ENCODE data around the gene ANKRD35.

ANKRD35 gene

DNA sequence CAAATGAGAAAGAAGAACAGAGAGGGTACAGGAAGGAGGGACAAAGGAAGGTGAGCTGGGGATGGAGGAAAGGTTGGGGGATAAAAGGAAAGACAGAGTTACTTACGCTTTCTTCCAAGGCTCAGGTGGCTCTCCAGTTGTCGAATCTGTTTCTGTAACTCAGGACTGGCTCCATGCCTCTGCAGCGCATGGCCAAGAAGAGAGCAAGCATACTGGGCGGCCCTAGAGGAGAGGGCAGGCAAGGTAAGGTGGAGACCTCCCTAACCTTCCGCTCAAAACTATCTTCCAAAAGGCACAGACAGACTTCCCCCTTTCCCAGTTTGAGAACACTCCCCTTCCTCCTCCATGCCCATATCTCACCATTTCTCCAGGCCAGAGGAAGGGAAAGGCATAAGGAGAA lies 31.9 kb upstream of the ANKRD35 start:
- peaks cover 10% of the 10 kb centered on the region for H3K36me3 ChIP-seq (ENCODE audit: control insufficient read depth, insufficient read depth, low read length)
- no peak overlapping the region for H3K27ac ChIP-seq (ENCODE audit: low read depth, low read length)
- H3K4me3 ChIP-seq (ENCODE audit: low read depth, low read length), result peak overlapping the region; percentile 98
- no peak overlapping the region for H3K9ac ChIP-seq (ENCODE audit: low read depth, low read length)
- peaks cover 14% of the 10 kb centered on the region for H3K4me1 ChIP-seq (ENCODE audit: control insufficient read depth, insufficient read depth, low read length)
- H3K9me3 ChIP-seq (ENCODE audit: control insufficient read depth, insufficient read depth, low read length), result no peaks in the 10 kb centered on the region
- no peaks in the 10 kb centered on the region; the same call in 1 of the 2 replicates for H3K27me3 ChIP-seq (ENCODE audit: control insufficient read depth, insufficient read depth, low read length)

DNA sequence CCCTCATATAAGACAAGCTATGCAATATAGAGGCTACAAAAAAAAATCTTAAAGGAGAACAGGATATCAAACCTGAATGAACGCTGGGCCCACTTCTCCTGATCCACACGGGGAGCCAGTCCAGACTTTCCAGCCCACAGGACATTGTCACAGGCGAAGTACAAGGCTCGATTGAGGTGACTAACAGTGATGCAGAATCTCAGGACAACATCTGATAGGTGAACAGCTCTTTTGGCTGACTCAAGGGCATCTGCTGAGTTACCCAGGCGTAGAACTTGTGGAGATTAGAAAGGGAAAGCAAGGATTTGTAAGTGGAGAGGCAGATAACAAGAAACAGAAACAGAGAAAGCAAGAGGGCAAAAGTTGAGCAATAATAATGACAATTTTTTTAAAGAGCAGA lies 31.1 kb upstream of the ANKRD35 start:
- Histone ChIP-seq H3K4me1 (ENCODE audit: control insufficient read depth, insufficient read depth, low read length) (peaks cover 14% of the 10 kb centered on the region), H3K4me3 (ENCODE audit: low read depth, low read length) (no peak overlapping the region), H3K27ac (ENCODE audit: low read depth, low read length) (no peak overlapping the region), H3K36me3 (ENCODE audit: control insufficient read depth, insufficient read depth, low read length) (peaks cover 6% of the 10 kb centered on the region; the same call in 1 of the 2 replicates), H3K27me3 (ENCODE audit: control insufficient read depth, insufficient read depth, low read length) (no peaks in the 10 kb centered on the region; the same call in 1 of the 2 replicates), H3K9me3 (ENCODE audit: control insufficient read depth, insufficient read depth, low read length) (no peaks in the 10 kb centered on the region), H3K9ac (ENCODE audit: low read depth, low read length) (no peak overlapping the region)

DNA sequence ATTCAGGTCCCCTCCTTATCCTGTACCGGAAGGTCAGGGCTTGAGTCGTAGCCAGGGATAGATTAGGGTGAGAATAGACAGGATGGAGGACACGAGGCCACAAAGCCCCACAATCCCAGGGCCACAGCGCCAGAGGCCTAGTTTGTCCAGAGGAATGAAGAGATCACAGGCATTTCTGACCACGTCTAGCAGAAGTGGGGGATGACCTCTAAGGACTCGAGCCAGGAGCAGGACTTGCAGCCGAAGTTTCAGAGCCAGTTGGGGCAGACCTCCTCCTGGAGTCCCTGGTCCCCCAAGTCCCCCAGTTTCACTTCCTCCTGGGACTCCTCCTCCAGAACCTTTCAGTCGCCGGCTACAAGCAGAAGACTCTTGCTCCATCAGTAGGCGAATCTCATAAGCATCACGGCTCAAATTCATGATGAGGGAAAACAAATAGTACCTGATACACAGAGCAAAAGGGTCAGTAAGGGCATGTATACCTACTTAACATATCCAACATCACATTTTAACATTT lies 26.5 kb upstream of the ANKRD35 start:
- H3K4me3 ChIP-seq (ENCODE audit: low read depth, low read length), result no peak overlapping the region
- no peaks in the 10 kb centered on the region for H3K27me3 ChIP-seq (ENCODE audit: control insufficient read depth, insufficient read depth, low read length)
- peaks cover 10% of the 10 kb centered on the region for H3K36me3 ChIP-seq (ENCODE audit: control insufficient read depth, insufficient read depth, low read length)
- H3K27ac ChIP-seq (ENCODE audit: low read depth, low read length), result no peak overlapping the region
- H3K4me1 ChIP-seq (ENCODE audit: control insufficient read depth, insufficient read depth, low read length), result 0 out of 2 replicates have a peak, but pooled peaks cover 4% of the 10 kb centered on the region
- no peaks in the 10 kb centered on the region for H3K9me3 ChIP-seq (ENCODE audit: control insufficient read depth, insufficient read depth, low read length)
- H3K9ac ChIP-seq (ENCODE audit: low read depth, low read length), result no peak overlapping the region

DNA sequence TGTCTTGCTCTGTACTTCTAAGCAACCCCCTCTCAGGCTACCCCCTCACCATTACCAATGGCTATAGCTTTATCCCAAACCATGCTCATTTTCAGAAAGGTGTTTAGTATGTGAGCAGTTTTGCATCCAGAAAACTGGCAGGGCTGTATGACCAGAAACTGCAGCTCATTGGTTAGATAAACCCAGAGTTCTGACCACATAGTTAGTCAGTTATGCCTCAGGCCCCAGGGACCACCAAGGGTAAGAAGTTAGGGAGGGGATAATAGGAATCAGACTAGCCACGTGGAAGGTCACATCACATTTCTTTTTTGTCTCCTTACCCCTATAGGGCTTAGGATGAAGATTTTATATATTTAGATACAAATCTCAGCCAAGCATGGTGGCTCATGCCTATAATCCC lies 23.0 kb upstream of the ANKRD35 start:
- Histone ChIP-seq H3K9me3 (ENCODE audit: control insufficient read depth, insufficient read depth, low read length) (no peaks in the 10 kb centered on the region), H3K36me3 (ENCODE audit: control insufficient read depth, insufficient read depth, low read length) (peaks cover 4% of the 10 kb centered on the region; the same call in 1 of the 2 replicates), H3K4me3 (ENCODE audit: low read depth, low read length) (no peak overlapping the region), H3K27me3 (ENCODE audit: control insufficient read depth, insufficient read depth, low read length) (no peaks in the 10 kb centered on the region), H3K9ac (ENCODE audit: low read depth, low read length) (no peak overlapping the region), H3K27ac (ENCODE audit: low read depth, low read length) (no peak overlapping the region), H3K4me1 (ENCODE audit: control insufficient read depth, insufficient read depth, low read length) (0 out of 2 replicates have a peak, but pooled peaks cover 4% of the 10 kb centered on the region)

DNA sequence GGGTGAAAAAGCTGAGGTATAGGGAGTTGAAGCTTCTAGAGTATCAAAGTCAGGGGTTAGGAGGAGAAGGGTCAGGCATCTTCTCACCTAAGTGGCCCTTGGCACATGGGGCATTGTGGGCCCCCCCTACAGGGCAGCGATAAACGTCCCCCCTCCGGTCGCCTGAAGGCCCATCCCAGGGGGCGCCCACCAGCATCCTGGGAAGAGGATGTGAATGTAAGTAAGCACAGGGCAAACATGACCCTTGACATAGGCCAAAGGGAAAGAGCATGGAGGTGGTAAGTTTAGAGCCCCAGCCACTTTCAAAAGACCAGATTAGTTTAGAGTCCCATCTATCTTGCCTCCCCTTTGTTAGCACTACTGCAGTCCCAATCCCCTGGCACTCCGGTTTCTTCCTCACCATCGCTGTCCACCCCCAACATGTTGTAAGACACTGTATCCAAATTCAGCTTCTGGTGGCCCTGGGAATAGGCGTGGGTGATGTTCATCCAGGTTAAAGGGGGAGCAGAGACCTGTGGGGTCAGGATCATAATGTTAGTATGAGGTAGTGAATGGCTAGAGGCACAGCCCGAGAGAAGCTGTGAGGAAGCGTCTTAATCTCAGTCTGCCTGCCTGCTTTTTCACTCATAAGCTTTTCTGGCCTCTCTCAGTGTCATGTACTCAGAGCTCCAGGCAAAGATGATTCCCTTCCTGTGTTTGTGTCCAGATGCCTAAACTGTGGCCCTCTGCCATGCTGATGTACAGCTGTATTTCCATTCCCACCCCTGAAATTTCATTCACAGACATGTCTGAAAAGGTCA lies 21.5 kb upstream of the ANKRD35 start:
- H3K9ac ChIP-seq (ENCODE audit: low read depth, low read length), result no peak overlapping the region
- H3K4me3 ChIP-seq (ENCODE audit: low read depth, low read length), result no peak overlapping the region
- no peaks in the 10 kb centered on the region for H3K9me3 ChIP-seq (ENCODE audit: control insufficient read depth, insufficient read depth, low read length)
- H3K36me3 ChIP-seq (ENCODE audit: control insufficient read depth, insufficient read depth, low read length), result peaks cover 4% of the 10 kb centered on the region; the same call in 1 of the 2 replicates
- no peaks in the 10 kb centered on the region for H3K27me3 ChIP-seq (ENCODE audit: control insufficient read depth, insufficient read depth, low read length)
- H3K27ac ChIP-seq (ENCODE audit: low read depth, low read length), result no peak overlapping the region
- H3K4me1 ChIP-seq (ENCODE audit: control insufficient read depth, insufficient read depth, low read length), result 0 out of 2 replicates have a peak, but pooled peaks cover 4% of the 10 kb centered on the region

DNA sequence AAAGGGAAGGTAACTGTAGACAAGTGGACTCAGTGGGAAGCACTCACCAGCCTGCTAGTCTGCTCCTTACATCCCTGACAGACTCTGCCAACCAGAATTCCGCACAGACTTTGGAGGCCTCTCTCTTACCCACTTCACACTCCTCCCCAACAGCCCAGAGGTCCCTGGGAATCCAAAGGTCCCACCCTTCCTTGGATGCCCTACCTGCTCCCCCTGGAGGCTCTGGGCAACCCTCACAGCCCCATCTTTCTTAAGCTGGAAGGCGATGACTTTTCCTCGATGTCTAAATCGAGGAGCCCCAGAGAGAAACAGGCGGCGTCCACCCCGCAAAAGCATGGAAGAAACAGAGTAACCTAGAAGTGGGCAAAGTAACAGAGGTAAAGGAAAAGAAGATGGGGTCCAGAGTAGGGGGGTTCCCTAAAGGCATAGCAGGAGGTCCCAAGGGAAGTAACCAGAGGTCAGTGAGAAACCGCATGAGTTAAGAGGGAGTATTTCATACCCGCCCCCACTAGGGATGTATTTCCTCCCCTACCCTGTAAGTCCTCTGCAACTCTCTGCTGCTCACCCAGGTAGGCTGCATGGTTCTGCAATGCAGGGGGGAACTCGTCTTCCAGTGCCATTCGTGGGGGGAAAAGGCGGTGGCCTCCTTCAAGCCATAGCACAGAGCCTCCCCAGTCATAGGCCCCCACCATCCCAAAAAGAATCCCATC lies 15.8 kb upstream of the ANKRD35 start:
- no peaks in the 10 kb centered on the region for H3K9me3 ChIP-seq (ENCODE audit: control insufficient read depth, insufficient read depth, low read length)
- H3K4me3 ChIP-seq (ENCODE audit: low read depth, low read length), result no peak overlapping the region
- no peak overlapping the region for H3K27ac ChIP-seq (ENCODE audit: low read depth, low read length)
- H3K9ac ChIP-seq (ENCODE audit: low read depth, low read length), result no peak overlapping the region
- no peaks in the 10 kb centered on the region for H3K27me3 ChIP-seq (ENCODE audit: control insufficient read depth, insufficient read depth, low read length)
- no peaks in the 10 kb centered on the region for H3K36me3 ChIP-seq (ENCODE audit: control insufficient read depth, insufficient read depth, low read length)
- no peaks in the 10 kb centered on the region for H3K4me1 ChIP-seq (ENCODE audit: control insufficient read depth, insufficient read depth, low read length)

DNA sequence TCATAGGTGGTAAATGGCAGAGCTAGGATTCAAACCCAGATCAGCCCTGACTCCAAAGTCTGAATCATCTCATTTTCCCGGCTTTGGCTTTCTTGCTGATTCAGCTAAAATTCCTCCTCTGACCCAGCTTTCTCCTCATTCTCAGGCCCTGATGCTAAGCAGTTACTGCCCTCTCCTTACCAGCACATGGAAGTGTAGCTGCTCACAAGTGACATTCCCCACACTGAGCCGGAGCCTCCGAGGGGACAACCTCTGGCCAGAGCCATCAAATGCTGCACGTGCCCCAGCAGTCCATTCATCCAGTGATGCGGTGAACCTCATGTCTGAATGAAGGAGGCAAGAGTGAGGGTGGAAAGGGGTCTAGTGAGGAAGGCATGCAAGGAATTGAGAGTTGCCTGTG lies 13.1 kb upstream of the ANKRD35 start:
- H3K4me3 ChIP-seq (ENCODE audit: low read depth, low read length), result no peak overlapping the region
- H3K4me1 ChIP-seq (ENCODE audit: control insufficient read depth, insufficient read depth, low read length), result no peaks in the 10 kb centered on the region
- no peaks in the 10 kb centered on the region for H3K27me3 ChIP-seq (ENCODE audit: control insufficient read depth, insufficient read depth, low read length)
- no peaks in the 10 kb centered on the region for H3K36me3 ChIP-seq (ENCODE audit: control insufficient read depth, insufficient read depth, low read length)
- H3K9ac ChIP-seq (ENCODE audit: low read depth, low read length), result no peak overlapping the region
- no peaks in the 10 kb centered on the region for H3K9me3 ChIP-seq (ENCODE audit: control insufficient read depth, insufficient read depth, low read length)
- H3K27ac ChIP-seq (ENCODE audit: low read depth, low read length), result no peak overlapping the region

DNA sequence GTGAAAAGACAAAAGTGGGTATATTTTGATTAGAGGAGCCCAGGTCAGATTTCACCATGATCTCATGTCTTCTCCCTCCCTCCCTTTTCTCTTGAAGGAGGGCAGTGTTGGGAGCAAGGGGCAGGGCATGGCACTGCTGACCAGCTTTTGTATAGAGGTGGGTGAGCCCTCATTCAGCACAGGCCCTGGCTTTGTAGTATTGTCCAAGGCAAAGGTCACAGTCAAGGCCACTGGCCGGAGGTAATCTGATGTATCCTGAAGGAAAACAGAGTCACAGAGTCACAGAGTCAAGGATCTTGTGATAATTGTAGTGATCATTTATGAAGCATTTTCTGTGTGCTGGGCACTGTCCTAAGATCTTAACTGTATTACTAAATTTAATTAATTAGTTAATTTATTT lies 12.3 kb upstream of the ANKRD35 start:
- Histone ChIP-seq H3K27ac (ENCODE audit: low read depth, low read length) (no peak overlapping the region), H3K4me1 (ENCODE audit: control insufficient read depth, insufficient read depth, low read length) (no peaks in the 10 kb centered on the region)

DNA sequence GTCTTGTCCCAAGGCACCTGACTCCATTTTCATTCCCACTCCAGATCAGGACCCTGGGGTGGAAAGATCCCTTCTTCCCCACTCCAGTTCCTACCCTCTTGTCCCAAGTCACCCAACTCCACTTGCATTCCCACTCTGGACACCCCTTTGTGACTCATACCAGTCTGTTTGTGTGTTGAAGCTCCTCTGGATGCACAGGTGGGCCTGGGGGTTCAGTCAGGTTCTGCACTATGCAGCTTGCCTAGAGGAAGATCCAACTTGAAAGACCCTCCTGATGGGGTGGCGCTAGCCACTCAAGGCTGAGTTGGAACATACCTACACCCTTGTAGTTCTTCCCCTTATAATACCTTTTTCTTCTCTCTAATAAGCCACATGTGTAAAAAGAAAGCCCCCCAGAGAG lies 9.8 kb upstream of the ANKRD35 start:
- Histone ChIP-seq H3K27ac (ENCODE audit: low read depth, low read length) (no peak overlapping the region), H3K36me3 (ENCODE audit: control insufficient read depth, insufficient read depth, low read length) (no peaks in the 10 kb centered on the region), H3K4me3 (ENCODE audit: low read depth, low read length) (no peak overlapping the region), H3K9ac (ENCODE audit: low read depth, low read length) (no peak overlapping the region), H3K27me3 (ENCODE audit: control insufficient read depth, insufficient read depth, low read length) (no peaks in the 10 kb centered on the region), H3K4me1 (ENCODE audit: control insufficient read depth, insufficient read depth, low read length) (peaks cover 7% of the 10 kb centered on the region; the same call in 1 of the 2 replicates), H3K9me3 (ENCODE audit: control insufficient read depth, insufficient read depth, low read length) (no peaks in the 10 kb centered on the region)

More for the DNA sequence above, 12.3 kb upstream of the ANKRD35 start:
- no peaks in the 10 kb centered on the region for H3K9me3 ChIP-seq (ENCODE audit: control insufficient read depth, insufficient read depth, low read length)
- no peak overlapping the region for H3K9ac ChIP-seq (ENCODE audit: low read depth, low read length)
- no peaks in the 10 kb centered on the region for H3K27me3 ChIP-seq (ENCODE audit: control insufficient read depth, insufficient read depth, low read length)
- no peaks in the 10 kb centered on the region for H3K36me3 ChIP-seq (ENCODE audit: control insufficient read depth, insufficient read depth, low read length)
- H3K4me3 ChIP-seq (ENCODE audit: low read depth, low read length), result no peak overlapping the region

DNA sequence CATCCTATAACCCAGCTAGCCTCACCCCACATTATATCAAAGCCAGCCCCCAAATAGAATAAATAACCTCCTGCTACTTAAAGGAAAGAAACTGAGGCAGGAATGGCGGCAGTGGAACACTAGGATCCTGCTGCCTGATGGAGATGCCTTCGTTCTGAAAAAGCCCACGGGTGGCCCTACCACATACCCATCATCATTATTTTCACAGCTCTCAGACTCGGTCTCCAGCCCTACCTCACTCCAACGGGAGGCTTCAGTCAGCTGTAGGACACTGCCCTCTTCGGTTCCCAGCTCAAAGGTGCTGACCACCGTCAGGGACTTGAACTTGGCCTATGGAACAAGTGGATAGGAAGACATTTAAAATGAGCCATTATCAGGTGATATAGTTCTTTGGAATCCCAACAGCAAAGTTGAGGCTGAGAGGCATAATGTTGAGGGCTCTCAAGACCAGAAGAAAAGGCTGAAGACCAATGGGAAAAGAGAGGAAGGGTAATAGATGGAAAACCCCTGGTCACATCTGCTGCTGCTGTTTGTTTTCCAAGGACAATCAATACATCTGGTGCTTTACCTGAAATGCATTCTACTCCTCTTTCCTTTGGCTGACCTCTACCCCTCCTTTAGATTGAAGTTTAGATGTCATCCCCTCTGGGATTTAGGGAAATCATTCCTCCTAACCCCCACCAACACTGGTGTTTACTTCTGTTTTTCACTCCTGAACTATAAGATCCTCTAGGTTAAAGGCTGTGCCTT lies 7.8 kb upstream of the ANKRD35 start:
- no peak overlapping the region for H3K9ac ChIP-seq (ENCODE audit: low read depth, low read length)
- no peak overlapping the region for H3K27ac ChIP-seq (ENCODE audit: low read depth, low read length)
- no peak overlapping the region for H3K4me3 ChIP-seq (ENCODE audit: low read depth, low read length)
- peaks cover 7% of the 10 kb centered on the region; the same call in 1 of the 2 replicates for H3K4me1 ChIP-seq (ENCODE audit: control insufficient read depth, insufficient read depth, low read length)
- no peaks in the 10 kb centered on the region for H3K36me3 ChIP-seq (ENCODE audit: control insufficient read depth, insufficient read depth, low read length)
- H3K9me3 ChIP-seq (ENCODE audit: control insufficient read depth, insufficient read depth, low read length), result no peaks in the 10 kb centered on the region
- H3K27me3 ChIP-seq (ENCODE audit: control insufficient read depth, insufficient read depth, low read length), result no peaks in the 10 kb centered on the region
